Measurements from ENCODE around the gene KLHL4. TPM values are rescaled to one million over a fixed set of nuclear protein-coding genes. Genes with fewer than 3 reads are reported as not detected.

The KLHL4 gene
- total RNA-seq, 1 experiment from 2014 or later, result 0.10 TPM

DNA sequence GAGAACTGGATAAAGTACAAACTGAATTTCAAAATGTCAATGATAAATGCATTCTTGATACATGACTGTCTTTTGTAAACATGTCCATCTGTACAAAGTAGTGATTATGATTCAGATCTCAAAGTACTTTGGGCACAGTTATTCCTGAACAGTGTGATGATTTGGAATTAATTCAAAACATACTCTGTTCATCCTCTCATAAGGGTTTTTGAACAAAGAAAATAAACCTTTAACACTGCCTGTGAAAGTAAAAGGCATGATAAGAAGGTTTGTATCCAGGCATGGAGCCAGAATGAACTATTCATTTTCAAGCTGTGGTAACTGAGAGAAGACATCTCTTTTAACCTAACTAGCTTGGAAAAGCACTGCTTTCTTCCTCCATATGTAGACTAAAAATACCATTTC is 883 bp upstream of the KLHL4 start:
- Histone ChIP-seq H4K20me1 (ENCODE audit: insufficient read depth) (no peaks in the 10 kb centered on the region), H3K27me3 (ENCODE audit: insufficient read depth, low read length) (no peaks in the 10 kb centered on the region), H3K9me3 (ENCODE audit: control insufficient read depth in 1 of 2, insufficient read depth in 1 of 2, low read depth in 1 of 2, low read length in 2 of 2) (no peaks in the 10 kb centered on the region), H3K9ac (ENCODE audit: low read length) (no peak overlapping the region), H3K4me3 (replicated peaks in 1 of 2; ENCODE audit: low read depth in 1 of 2, low read length in 2 of 2) (no peak overlapping the region), H3K79me2 (ENCODE audit: insufficient read depth, low read length) (no peaks in the 10 kb centered on the region), H3K36me3 (ENCODE audit: control insufficient read depth in 1 of 2, insufficient read depth in 2 of 2, low read length in 2 of 2) (no peaks in the 10 kb centered on the region), H3K4me2 (ENCODE audit: low read length) (no peak overlapping the region), H3K9me2 (ENCODE audit: insufficient read depth) (no peaks in the 10 kb centered on the region), H3K4me1 (ENCODE audit: control insufficient read depth in 1 of 2, insufficient read depth in 2 of 2, low read length in 2 of 2) (no peaks in the 10 kb centered on the region), H2AFZ (ENCODE audit: low read depth, low read length, poor library complexity, severe bottlenecking) (no peak overlapping the region), H3K27ac (ENCODE audit: low read depth, low read length) (no peak overlapping the region)
- intact Hi-C loops (cut with micrococcal nuclease), result no loop called here
- RAD21 ChIA-PET (ENCODE audit: low non-redundant PET in 1 of 2, low total read pairs in 2 of 2, uncharacterized antibody in 2 of 2, unreplicated experiment in 2 of 2), result no interaction called here
- no peak for DNase-seq (ENCODE audit: low read depth, low spot score)
- POLR2A ChIA-PET, result no interaction called here
- no peak for ATAC-seq
- BruUV-seq (replicated peaks), result no TSS peak
- TF ChIP-seq SP1 (IDR thresholded peaks at IDR 0.05; ENCODE audit: low read depth) (no peak), POLR2A (IDR thresholded peaks at IDR 0.05; ENCODE audit: borderline replicate concordance, extremely low read depth, insufficient read depth, insufficient read length) (no peak), SIN3A (IDR thresholded peaks at IDR 0.05; ENCODE audit: low read depth) (no peak), YY1 (IDR thresholded peaks at IDR 0.05; ENCODE audit: extremely low read depth, insufficient replicate concordance, low read depth, low read length) (no peak), FOSL1 (IDR thresholded peaks at IDR 0.05; ENCODE audit: low read depth) (no peak), CBX3 (IDR thresholded peaks at IDR 0.05; ENCODE audit: low read depth) (no peak), ZNF274 (IDR thresholded peaks at IDR 0.05; ENCODE audit: low read depth, low read length) (no peak), EZH2 (IDR thresholded peaks at IDR 0.05) (no peak), JUND (IDR thresholded peaks at IDR 0.05) (no peak), POLR2AphosphoS5 (IDR thresholded peaks at IDR 0.05; ENCODE audit: low read depth, low read length) (no peak)
- TF ChIP-seq, protein P1, sequence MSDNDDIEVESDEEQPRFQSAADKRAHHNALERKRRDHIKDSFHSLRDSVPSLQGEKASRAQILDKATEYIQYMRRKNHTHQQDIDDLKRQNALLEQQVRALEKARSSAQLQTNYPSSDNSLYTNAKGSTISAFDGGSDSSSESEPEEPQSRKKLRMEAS (IDR thresholded peaks at IDR 0.05), result no peak
- TF ChIP-seq, protein P2, sequence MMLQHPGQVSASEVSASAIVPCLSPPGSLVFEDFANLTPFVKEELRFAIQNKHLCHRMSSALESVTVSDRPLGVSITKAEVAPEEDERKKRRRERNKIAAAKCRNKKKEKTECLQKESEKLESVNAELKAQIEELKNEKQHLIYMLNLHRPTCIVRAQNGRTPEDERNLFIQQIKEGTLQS (IDR thresholded peaks at IDR 0.05), result no peak
- CTCF ChIA-PET, result no interaction called here

DNA sequence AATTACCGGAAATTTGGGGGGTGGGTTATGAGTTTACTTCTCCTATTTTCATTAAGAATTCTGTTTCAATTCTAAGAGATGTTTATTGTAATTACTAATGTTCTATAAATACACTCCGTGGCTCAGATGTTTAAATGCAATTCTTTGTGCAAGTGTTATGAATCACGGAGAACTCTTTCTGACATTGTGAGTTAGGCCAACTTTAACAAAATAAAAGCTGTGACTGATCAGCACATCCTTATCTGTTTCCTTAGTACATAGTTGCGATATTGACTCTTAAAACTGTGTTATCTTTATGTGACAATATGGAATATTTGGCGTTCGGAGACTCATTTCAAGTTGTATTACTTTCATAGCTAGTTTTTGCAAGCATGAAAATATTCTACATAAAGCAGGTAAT is 902 bp downstream of the KLHL4 start:
- Histone ChIP-seq H3K9ac (ENCODE audit: low read length) (no peak overlapping the region), H3K79me2 (ENCODE audit: insufficient read depth, low read length) (no peaks in the 10 kb centered on the region), H4K20me1 (ENCODE audit: insufficient read depth) (no peaks in the 10 kb centered on the region), H3K4me3 (replicated peaks in 1 of 2; ENCODE audit: low read depth in 1 of 2, low read length in 2 of 2) (no peak overlapping the region), H2AFZ (ENCODE audit: low read depth, low read length, poor library complexity, severe bottlenecking) (no peak overlapping the region), H3K4me2 (ENCODE audit: low read length) (no peak overlapping the region), H3K4me1 (ENCODE audit: control insufficient read depth in 1 of 2, insufficient read depth in 2 of 2, low read length in 2 of 2) (no peaks in the 10 kb centered on the region), H3K9me2 (ENCODE audit: insufficient read depth) (no peaks in the 10 kb centered on the region), H3K27ac (ENCODE audit: low read depth, low read length) (no peak overlapping the region), H3K9me3 (ENCODE audit: control insufficient read depth in 1 of 2, insufficient read depth in 1 of 2, low read depth in 1 of 2, low read length in 2 of 2) (no peaks in the 10 kb centered on the region), H3K36me3 (ENCODE audit: control insufficient read depth in 1 of 2, insufficient read depth in 2 of 2, low read length in 2 of 2) (no peaks in the 10 kb centered on the region), H3K27me3 (ENCODE audit: insufficient read depth, low read length) (no peaks in the 10 kb centered on the region)
- no peak for ATAC-seq
- BruUV-seq (replicated peaks), result no TSS peak
- TF ChIP-seq, protein P1 (IDR thresholded peaks at IDR 0.05), result no peak
- TF ChIP-seq, protein P3, sequence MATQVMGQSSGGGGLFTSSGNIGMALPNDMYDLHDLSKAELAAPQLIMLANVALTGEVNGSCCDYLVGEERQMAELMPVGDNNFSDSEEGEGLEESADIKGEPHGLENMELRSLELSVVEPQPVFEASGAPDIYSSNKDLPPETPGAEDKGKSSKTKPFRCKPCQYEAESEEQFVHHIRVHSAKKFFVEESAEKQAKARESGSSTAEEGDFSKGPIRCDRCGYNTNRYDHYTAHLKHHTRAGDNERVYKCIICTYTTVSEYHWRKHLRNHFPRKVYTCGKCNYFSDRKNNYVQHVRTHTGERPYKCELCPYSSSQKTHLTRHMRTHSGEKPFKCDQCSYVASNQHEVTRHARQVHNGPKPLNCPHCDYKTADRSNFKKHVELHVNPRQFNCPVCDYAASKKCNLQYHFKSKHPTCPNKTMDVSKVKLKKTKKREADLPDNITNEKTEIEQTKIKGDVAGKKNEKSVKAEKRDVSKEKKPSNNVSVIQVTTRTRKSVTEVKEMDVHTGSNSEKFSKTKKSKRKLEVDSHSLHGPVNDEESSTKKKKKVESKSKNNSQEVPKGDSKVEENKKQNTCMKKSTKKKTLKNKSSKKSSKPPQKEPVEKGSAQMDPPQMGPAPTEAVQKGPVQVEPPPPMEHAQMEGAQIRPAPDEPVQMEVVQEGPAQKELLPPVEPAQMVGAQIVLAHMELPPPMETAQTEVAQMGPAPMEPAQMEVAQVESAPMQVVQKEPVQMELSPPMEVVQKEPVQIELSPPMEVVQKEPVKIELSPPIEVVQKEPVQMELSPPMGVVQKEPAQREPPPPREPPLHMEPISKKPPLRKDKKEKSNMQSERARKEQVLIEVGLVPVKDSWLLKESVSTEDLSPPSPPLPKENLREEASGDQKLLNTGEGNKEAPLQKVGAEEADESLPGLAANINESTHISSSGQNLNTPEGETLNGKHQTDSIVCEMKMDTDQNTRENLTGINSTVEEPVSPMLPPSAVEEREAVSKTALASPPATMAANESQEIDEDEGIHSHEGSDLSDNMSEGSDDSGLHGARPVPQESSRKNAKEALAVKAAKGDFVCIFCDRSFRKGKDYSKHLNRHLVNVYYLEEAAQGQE (IDR thresholded peaks at IDR 0.05; ENCODE audit: low read depth), result no peak
- TF ChIP-seq, protein P2 (IDR thresholded peaks at IDR 0.05), result no peak
- TF ChIP-seq TCF7L2 (IDR thresholded peaks at IDR 0.05; ENCODE audit: borderline replicate concordance, extremely low read depth, insufficient read depth, insufficient read length) (no peak), CEBPB (IDR thresholded peaks at IDR 0.05; ENCODE audit: low read depth) (no peak), ELF1 (IDR thresholded peaks at IDR 0.05; ENCODE audit: borderline replicate concordance, low read depth) (no peak), RAD21 (IDR thresholded peaks at IDR 0.05; ENCODE audit: low read depth) (no peak), EZH2 (IDR thresholded peaks at IDR 0.05) (no peak), POLR2AphosphoS5 (IDR thresholded peaks at IDR 0.05; ENCODE audit: low read depth, low read length) (no peak)
- no peak for DNase-seq (ENCODE audit: low read depth, low spot score)
- RAD21 ChIA-PET (ENCODE audit: low non-redundant PET in 1 of 2, low total read pairs in 2 of 2, uncharacterized antibody in 2 of 2, unreplicated experiment in 2 of 2), result no interaction called here
- CTCF ChIA-PET, result no interaction called here
- POLR2A ChIA-PET, result no interaction called here
- intact Hi-C loops (cut with micrococcal nuclease), result no loop called here
